Hepatocyte (in vitro differentiated cells): ENCODE results near the gene IRS4. TPM values are rescaled to one million over a fixed set of nuclear protein-coding genes. Genes with fewer than 3 reads are reported as not detected.

Source experiments
- DNase-seq: peaks from one replicate; pipeline ENCODE4 v3.0.0-alpha.2; 2016; ENCODE audit warnings: low spot score
- H2AFZ ChIP-seq: fragments of 200-600 bp; sonication (generic); 2 replicates; pipeline ENCODE4 v1.6.0; 2016; ENCODE audit warnings: antibody characterized with exemption, mild to moderate bottlenecking
- H3K27ac ChIP-seq: fragments of 200-600 bp; sonication (generic); 2 replicates; pipeline ENCODE4 v1.5.1; 2016; ENCODE audit warnings: mild to moderate bottlenecking
- H3K27me3 ChIP-seq: fragments of 200-600 bp; sonication (generic); 2 replicates; pipeline ENCODE4 v1.6.1; 2016
- H3K36me3 ChIP-seq: fragments of 200-600 bp; sonication (generic); replicated peaks from 2 replicates; pipeline ENCODE4 v1.5.1; 2016; ENCODE audit warnings: low read depth; ENCODE audit not compliant: insufficient read depth
- H3K4me1 ChIP-seq: fragments of 200-600 bp; sonication (generic); 2 replicates; pipeline ENCODE4 v1.5.1; 2016; ENCODE audit warnings: mild to moderate bottlenecking, moderate library complexity; ENCODE audit not compliant: insufficient read depth
- H3K4me2 ChIP-seq: fragments of 200-600 bp; sonication (generic); 2 replicates; pipeline ENCODE4 v1.6.0; 2016
- H3K4me3 ChIP-seq: fragments of 200-600 bp; sonication (generic); 2 replicates; pipeline ENCODE4 v1.5.1; 2016; ENCODE audit warnings: mild to moderate bottlenecking
- H3K79me2 ChIP-seq: fragments of 200-600 bp; sonication (generic); 2 replicates; pipeline ENCODE4 v1.6.0; 2017; ENCODE audit warnings: mild to moderate bottlenecking
- H3K9me2 ChIP-seq: fragments of 200-600 bp; sonication (generic); replicated peaks from 2 replicates; pipeline ENCODE4 v1.6.0; 2017; ENCODE audit warnings: mild to moderate bottlenecking; ENCODE audit not compliant: insufficient read depth
- H3K9me3 ChIP-seq: fragments of 200-600 bp; sonication (generic); 2 replicates; pipeline ENCODE4 v1.5.1; 2016; ENCODE audit warnings: low read depth, mild to moderate bottlenecking
- H4K20me1 ChIP-seq: fragments of 200-600 bp; sonication (generic); 2 replicates; pipeline ENCODE4 v1.6.0; 2016; ENCODE audit warnings: mild to moderate bottlenecking; ENCODE audit not compliant: insufficient read depth, poor library complexity, severe bottlenecking
- CTCF ChIP-seq: fragments of 200-600 bp; sonication (generic); IDR thresholded peaks from 2 replicates; pipeline ENCODE4 v1.5.1; 2016; ENCODE audit warnings: antibody characterized with exemption, mild to moderate bottlenecking; ENCODE audit not compliant: poor library complexity
- EZH2 ChIP-seq: fragments of 200-600 bp; sonication (generic); IDR thresholded peaks from 2 replicates; pipeline ENCODE4 v1.6.1; 2016; ENCODE audit warnings: antibody characterized with exemption, mild to moderate bottlenecking, borderline replicate concordance
- EZH2phosphoT487 ChIP-seq: fragments of 200-600 bp; sonication (generic); IDR thresholded peaks from one replicate; pipeline ENCODE4 v1.6.1; 2018; ENCODE audit warnings: antibody characterized with exemption, mild to moderate bottlenecking, low read depth, moderate library complexity; ENCODE audit not compliant: unreplicated experiment, severe bottlenecking
- WGBS: methylation state at CpG from one replicate; pipeline ENCODE4 v1.1.6; 2016; ENCODE audit warnings: low lambda C conversion rate; ENCODE audit errors: missing lambda C conversion rate; 5-methylcytosine and 5-hydroxymethylcytosine counted together
- polyA plus RNA-seq: library from polyadenylated mRNA; unstranded; fragments of >200 nt; fragmentation: Nextera tagmentation; extraction: Ambion mirVana; gene quantifications from 2 replicates; pipeline ENCODE4 v1.2.1, GENCODE V29; 2016
- total RNA-seq: library from RNA; depleted of rRNA; stranded (reverse); fragments of >200 nt; gene quantifications from 2 replicates; pipeline ENCODE4 v1.2.3, GENCODE V29; 2014

The IRS4 gene
- total and polyA plus RNA-seq, 2 experiments from 2014 or later: 0.70 TPM; not detected in 1

- 40% methylated on average over 36 of the region's 36 CpGs for WGBS
- peak; percentile 34 for DNase-seq
Measured at GRCh38 chrX:108735091-108735678, 1.2 kb downstream of the IRS4 start.

GRCh38 chrX:108734426-108734825 lies 1.9 kb downstream of the IRS4 start:
- no peak overlapping the region for H3K4me2 ChIP-seq

More at GRCh38 chrX:108735091-108735678, 1.2 kb downstream of the IRS4 start:
- peak overlapping the region; percentile 93 for H3K4me2 ChIP-seq
- peak overlapping the region; percentile 53 for H2AFZ ChIP-seq
- H3K79me2 ChIP-seq: no peaks in the 10 kb centered on the region
- no peak overlapping the region for H3K4me3 ChIP-seq
- no peak overlapping the region for H3K27ac ChIP-seq
- H3K9me3 ChIP-seq: no peaks in the 10 kb centered on the region
- H3K36me3 ChIP-seq: no peaks in the 10 kb centered on the region
- no peaks in the 10 kb centered on the region for H3K9me2 ChIP-seq
- no peaks in the 10 kb centered on the region for H3K4me1 ChIP-seq
- no peak for TF ChIP-seq EZH2
- no peak for TF ChIP-seq EZH2phosphoT487
- peak; percentile 9 for TF ChIP-seq CTCF
- peaks cover 73% of the 10 kb centered on the region for H3K27me3 ChIP-seq
- H4K20me1 ChIP-seq: no peaks in the 10 kb centered on the region

GRCh38 chrX:108732630-108733321 lies 3.6 kb downstream of the IRS4 start:
- Histone ChIP-seq H3K9me3 (no peaks in the 10 kb centered on the region), H3K4me3 (no peak overlapping the region), H3K79me2 (no peaks in the 10 kb centered on the region), H2AFZ (no peak overlapping the region), H3K4me1 (no peaks in the 10 kb centered on the region), H4K20me1 (no peaks in the 10 kb centered on the region), H3K4me2 (peak overlapping the region; percentile 61), H3K27ac (no peak overlapping the region), H3K36me3 (no peaks in the 10 kb centered on the region), H3K9me2 (no peaks in the 10 kb centered on the region), H3K27me3 (peaks cover 69% of the 10 kb centered on the region)
- TF ChIP-seq EZH2phosphoT487 (no peak), EZH2 (peak; percentile 76)
- DNase-seq: peak; percentile 9
- 26% methylated on average over 39 of the region's 39 CpGs for WGBS

More at GRCh38 chrX:108734426-108734825, 1.9 kb downstream of the IRS4 start:
- no peak for DNase-seq
- TF ChIP-seq CTCF (no peak), EZH2 (no peak), EZH2phosphoT487 (no peak)
- Histone ChIP-seq H3K36me3 (no peaks in the 10 kb centered on the region), H3K4me3 (no peak overlapping the region), H3K27ac (no peak overlapping the region), H3K27me3 (peaks cover 66% of the 10 kb centered on the region), H4K20me1 (no peaks in the 10 kb centered on the region), H3K9me3 (no peaks in the 10 kb centered on the region), H2AFZ (no peak overlapping the region), H3K9me2 (no peaks in the 10 kb centered on the region), H3K79me2 (no peaks in the 10 kb centered on the region), H3K4me1 (no peaks in the 10 kb centered on the region)
- 83% methylated on average over 7 of the region's 7 CpGs for WGBS

- H3K9me2 ChIP-seq: no peaks in the 10 kb centered on the region
- H3K4me1 ChIP-seq: no peaks in the 10 kb centered on the region
- WGBS: 22% methylated on average over 2 of the region's 2 CpGs
- no peaks in the 10 kb centered on the region for H4K20me1 ChIP-seq
- no peak for TF ChIP-seq CTCF
- TF ChIP-seq EZH2: no peak
- no peak for TF ChIP-seq EZH2phosphoT487
- no peak overlapping the region for H2AFZ ChIP-seq
- H3K9me3 ChIP-seq: no peaks in the 10 kb centered on the region
- no peaks in the 10 kb centered on the region for H3K79me2 ChIP-seq
- no peaks in the 10 kb centered on the region for H3K36me3 ChIP-seq
- H3K27ac ChIP-seq: no peak overlapping the region
- peaks cover 60% of the 10 kb centered on the region for H3K27me3 ChIP-seq
- H3K4me3 ChIP-seq: no peak overlapping the region
- no peak overlapping the region for H3K4me2 ChIP-seq
- no peak for DNase-seq
Measured at GRCh38 chrX:108731153-108731552, 5.2 kb downstream of the IRS4 start.
